ENCODE measurements around the gene DCP2. TPM values are rescaled to one million over a fixed set of nuclear protein-coding genes. Genes with fewer than 3 reads are reported as not detected.

The DCP2 gene
- total RNA-seq, 4 donors from 2014 or later = 9.8 to 30.9 (median 27.2) TPM

DNA sequence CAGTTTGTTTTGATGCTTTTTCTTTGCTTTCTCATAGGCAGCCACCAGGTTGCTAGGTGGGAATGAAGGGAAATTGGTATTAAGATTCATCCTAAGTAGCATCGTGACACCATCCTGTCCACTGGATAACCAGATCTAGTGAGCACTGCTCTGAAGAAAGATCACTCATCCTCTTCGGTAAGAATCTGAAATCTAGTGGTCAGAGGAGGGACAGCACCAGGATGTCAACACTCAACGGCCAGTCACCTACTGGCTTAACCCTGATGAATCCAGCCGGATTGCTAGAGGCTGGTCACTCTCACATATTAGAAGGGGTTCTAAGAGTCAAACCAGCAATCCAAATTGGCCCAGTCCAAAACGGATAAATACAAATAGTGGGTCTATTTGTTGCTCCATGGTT is 50.8 kb downstream of the DCP2 start:
- in situ Hi-C loops (cut with MboI; ENCODE audit: low sequenced_read_pairs in 4 of 4) = loop anchor here in 1 of 4 donors (25.0 kb wide), 1 partner anchor 485 kb away; the partner anchor contains the start of gene YTHDC2
- no peak for ATAC-seq
- intact Hi-C loops (cut with DNase I; ENCODE audit: low total_unique reads) = no loop called here

DNA sequence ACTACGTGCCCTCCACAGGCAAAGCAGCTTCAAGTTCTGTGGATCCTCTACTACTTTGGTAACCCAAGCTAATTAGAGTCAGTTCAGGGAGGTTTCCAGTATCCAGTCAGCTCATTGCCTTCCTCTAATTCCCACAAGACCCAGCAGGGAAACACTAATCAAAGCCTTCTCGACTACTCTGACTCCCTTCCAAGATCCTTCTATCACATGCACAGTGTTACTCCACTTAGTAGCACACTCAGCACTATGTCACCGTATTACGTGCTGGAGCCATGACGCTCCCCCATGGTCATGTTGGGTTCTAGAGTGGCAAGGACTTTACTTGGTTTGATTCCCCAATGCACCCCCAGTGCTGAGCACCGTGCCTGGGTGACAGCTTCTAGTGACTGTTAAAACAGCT is 53.0 kb downstream of the DCP2 start:
- Histone ChIP-seq H3K4me1 (peaks cover 4 to 6% of the 10 kb centered on the region in 2 donors), H3K27me3 (no peaks in the 10 kb centered on the region), H3K4me3 (no peak overlapping the region), H3K27ac (no peak overlapping the region), H3K36me3 (peaks cover 0 to 31% of the 10 kb centered on the region in 2 donors), H3K9me3 (no peaks in the 10 kb centered on the region)
- TF ChIP-seq POLR2A (IDR thresholded peaks at IDR 0.05) = no peak
- TF ChIP-seq, protein P1, sequence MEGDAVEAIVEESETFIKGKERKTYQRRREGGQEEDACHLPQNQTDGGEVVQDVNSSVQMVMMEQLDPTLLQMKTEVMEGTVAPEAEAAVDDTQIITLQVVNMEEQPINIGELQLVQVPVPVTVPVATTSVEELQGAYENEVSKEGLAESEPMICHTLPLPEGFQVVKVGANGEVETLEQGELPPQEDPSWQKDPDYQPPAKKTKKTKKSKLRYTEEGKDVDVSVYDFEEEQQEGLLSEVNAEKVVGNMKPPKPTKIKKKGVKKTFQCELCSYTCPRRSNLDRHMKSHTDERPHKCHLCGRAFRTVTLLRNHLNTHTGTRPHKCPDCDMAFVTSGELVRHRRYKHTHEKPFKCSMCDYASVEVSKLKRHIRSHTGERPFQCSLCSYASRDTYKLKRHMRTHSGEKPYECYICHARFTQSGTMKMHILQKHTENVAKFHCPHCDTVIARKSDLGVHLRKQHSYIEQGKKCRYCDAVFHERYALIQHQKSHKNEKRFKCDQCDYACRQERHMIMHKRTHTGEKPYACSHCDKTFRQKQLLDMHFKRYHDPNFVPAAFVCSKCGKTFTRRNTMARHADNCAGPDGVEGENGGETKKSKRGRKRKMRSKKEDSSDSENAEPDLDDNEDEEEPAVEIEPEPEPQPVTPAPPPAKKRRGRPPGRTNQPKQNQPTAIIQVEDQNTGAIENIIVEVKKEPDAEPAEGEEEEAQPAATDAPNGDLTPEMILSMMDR (IDR thresholded peaks at IDR 0.05 in 4 of 5, conservative IDR thresholded peaks at IDR 0.05 in 1 of 5) = no peak
- intact Hi-C loops (cut with DNase I; ENCODE audit: low total_unique reads) (no loop called here), in situ Hi-C loops (cut with MboI; ENCODE audit: low sequenced_read_pairs in 4 of 4) (loop anchor here in 1 of 4 donors (25.0 kb wide), 1 partner anchor 483 kb away; the partner anchor contains the start of gene YTHDC2)
- ATAC-seq (no peak), DNase-seq (no peak)

More for the DNA sequence above, 50.8 kb downstream of the DCP2 start:
- no peak overlapping the region for H3K4me3 ChIP-seq
- H3K9me3 ChIP-seq = no peaks in the 10 kb centered on the region
- peaks cover 0 to 31% of the 10 kb centered on the region in 2 donors for H3K36me3 ChIP-seq
- TF ChIP-seq, protein P1 (IDR thresholded peaks at IDR 0.05 in 4 of 5, conservative IDR thresholded peaks at IDR 0.05 in 1 of 5) = no peak
- TF ChIP-seq POLR2A (IDR thresholded peaks at IDR 0.05) = no peak
- DNase-seq = no peak
- peaks cover 0 to under 1% of the 10 kb centered on the region in 2 donors for H3K4me1 ChIP-seq
- H3K27me3 ChIP-seq = no peaks in the 10 kb centered on the region
- H3K27ac ChIP-seq = no peak overlapping the region

DNA sequence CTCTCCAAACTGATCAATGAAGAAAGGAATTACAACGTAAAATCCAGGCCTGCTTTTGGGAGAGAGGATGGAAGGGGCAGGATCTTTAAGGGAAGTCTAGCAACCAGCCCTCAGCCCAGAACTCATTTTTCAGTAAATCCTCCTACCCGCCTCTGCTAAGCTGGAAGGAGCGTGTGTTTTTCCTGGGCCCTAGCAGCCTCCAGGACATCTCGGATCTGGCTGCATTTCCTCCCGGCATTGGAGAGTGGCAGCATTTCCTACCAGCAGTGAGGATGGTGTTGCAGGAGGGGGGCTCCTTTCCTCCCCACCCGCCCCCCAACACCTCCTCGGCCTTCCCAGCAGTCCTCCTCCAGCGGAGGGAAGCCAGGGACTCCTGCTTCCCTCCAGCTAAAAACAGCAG is 54.5 kb downstream of the DCP2 start:
- H3K36me3 ChIP-seq = peaks cover 0 to 29% of the 10 kb centered on the region in 2 donors
- intact Hi-C loops (cut with DNase I; ENCODE audit: low total_unique reads) = no loop called here
- no peak overlapping the region for H3K27ac ChIP-seq
- H3K4me3 ChIP-seq = no peak overlapping the region
- TF ChIP-seq, protein P1 (IDR thresholded peaks at IDR 0.05 in 4 of 5, conservative IDR thresholded peaks at IDR 0.05 in 1 of 5) = no peak
- no peak for TF ChIP-seq POLR2A (IDR thresholded peaks at IDR 0.05)
- no peaks in the 10 kb centered on the region for H3K9me3 ChIP-seq
- in situ Hi-C loops (cut with MboI; ENCODE audit: low sequenced_read_pairs in 4 of 4) = loop anchor here in 1 of 4 donors (25.0 kb wide), 1 partner anchor 481 kb away; the partner anchor contains the start of gene YTHDC2
- ATAC-seq (no peak), DNase-seq (no peak)
- peaks cover 4 to 6% of the 10 kb centered on the region in 2 donors for H3K4me1 ChIP-seq
- no peaks in the 10 kb centered on the region for H3K27me3 ChIP-seq

DNA sequence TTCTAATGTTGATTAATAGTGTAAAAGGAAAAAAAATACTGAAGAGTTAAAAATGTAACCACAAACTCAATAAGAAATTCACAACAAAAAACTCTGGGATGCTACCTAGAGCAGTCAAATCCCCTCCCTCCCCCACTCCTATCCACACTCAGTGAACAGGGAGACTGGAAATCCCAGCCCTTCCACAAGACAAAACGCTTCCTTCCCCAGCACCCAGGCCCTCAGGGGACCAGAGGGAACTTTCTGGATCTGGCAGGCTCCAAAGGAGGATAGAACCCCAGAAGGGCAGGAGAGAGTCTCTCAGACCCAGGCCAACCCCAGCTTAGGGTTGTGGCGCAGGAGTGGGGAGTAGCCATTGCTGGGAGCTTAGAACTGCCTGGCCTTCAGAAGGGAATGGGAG is 55.0 kb downstream of the DCP2 start:
- no peak for DNase-seq
- Histone ChIP-seq H3K36me3 (peaks cover 0 to 24% of the 10 kb centered on the region in 2 donors), H3K4me3 (no peak overlapping the region), H3K27ac (no peak overlapping the region), H3K27me3 (no peaks in the 10 kb centered on the region), H3K4me1 (peaks cover 4 to 6% of the 10 kb centered on the region in 2 donors), H3K9me3 (no peaks in the 10 kb centered on the region)
- no peak for TF ChIP-seq POLR2A (IDR thresholded peaks at IDR 0.05)
- TF ChIP-seq, protein P1 (IDR thresholded peaks at IDR 0.05 in 4 of 5, conservative IDR thresholded peaks at IDR 0.05 in 1 of 5) = no peak
- no peak for ATAC-seq
- in situ Hi-C loops (cut with MboI; ENCODE audit: low sequenced_read_pairs in 4 of 4) = loop anchor here in 1 of 4 donors (25.0 kb wide), 1 partner anchor 481 kb away; the partner anchor contains the start of gene YTHDC2
- intact Hi-C loops (cut with DNase I; ENCODE audit: low total_unique reads) = no loop called here
